ENCODE measurements around the gene ACOX2. TPM values are rescaled to one million over a fixed set of nuclear protein-coding genes. Genes with fewer than 3 reads are reported as not detected.

ACOX2 gene
- total and polyA plus RNA-seq, 2 of the 13 experiments (the other 11 are each of a cell fraction or from before 2014, with no cell fraction given), result 42.6 to 98.5 TPM

DNA sequence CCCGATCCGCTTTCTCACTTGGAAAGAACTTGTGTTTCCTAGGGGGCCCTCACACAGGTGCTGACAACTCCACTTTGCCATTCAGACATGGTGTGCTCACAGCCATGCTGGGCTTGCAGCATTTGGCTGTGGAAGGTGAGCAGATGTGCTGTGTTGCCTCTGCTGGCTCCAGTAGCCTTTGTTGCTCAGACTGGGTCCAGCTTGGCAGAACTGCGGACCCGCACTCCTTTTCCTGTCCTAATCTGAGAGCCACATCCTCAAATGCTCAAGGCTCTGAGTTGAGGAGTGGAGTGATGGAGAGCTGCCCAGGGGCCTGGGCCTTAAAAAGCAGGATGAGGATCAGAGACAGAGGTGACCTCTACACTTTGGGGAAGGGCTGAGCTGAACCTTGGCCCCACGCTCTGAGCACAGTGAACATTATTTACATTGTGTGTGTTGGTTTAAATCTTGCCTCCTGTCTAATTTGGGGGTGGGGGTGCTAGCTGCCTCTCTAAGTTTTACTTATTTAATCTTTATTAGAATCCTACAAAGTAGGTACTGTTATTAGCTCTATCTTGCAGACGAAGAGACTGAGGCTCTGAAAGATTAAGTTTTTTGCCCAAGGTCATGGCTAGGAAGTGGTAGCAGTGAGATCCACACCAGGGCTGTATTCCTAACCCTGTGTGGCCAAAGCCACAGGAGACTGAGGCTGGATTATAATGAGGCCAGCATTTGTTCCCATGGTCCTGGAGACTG is 17.2 kb downstream of the ACOX2 start (continued):
- TF ChIP-seq, protein P1, sequence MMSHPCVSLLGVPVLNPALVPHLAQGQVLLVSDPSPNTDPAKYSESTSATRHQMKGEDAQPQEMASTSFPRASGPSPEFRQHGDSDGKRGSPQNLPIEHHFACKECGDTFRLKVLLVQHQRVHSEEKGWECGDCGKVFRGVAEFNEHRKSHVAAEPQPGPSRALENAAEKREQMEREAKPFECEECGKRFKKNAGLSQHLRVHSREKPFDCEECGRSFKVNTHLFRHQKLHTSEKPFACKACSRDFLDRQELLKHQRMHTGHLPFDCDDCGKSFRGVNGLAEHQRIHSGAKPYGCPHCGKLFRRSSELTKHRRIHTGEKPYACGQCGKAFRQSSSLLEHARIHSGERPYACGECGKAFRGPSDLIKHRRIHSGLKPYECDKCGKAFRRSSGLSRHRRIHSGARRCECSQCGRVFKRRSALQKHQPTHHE (CRISPR knock-in tag; IDR thresholded peaks at IDR 0.05; ENCODE audit: borderline replicate concordance), result no peak
- no peak for TF ChIP-seq ZFYVE20 (CRISPR knock-in tag; IDR thresholded peaks at IDR 0.05; ENCODE audit: borderline replicate concordance, low read depth)
- TF ChIP-seq, protein P2, sequence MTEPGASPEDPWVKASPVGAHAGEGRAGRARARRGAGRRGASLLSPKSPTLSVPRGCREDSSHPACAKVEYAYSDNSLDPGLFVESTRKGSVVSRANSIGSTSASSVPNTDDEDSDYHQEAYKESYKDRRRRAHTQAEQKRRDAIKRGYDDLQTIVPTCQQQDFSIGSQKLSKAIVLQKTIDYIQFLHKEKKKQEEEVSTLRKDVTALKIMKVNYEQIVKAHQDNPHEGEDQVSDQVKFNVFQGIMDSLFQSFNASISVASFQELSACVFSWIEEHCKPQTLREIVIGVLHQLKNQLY (CRISPR knock-in tag; IDR thresholded peaks at IDR 0.05), result no peak
- TF ChIP-seq ZNF337 (CRISPR knock-in tag; IDR thresholded peaks at IDR 0.05; ENCODE audit: borderline replicate concordance, low read depth), result no peak
- TF ChIP-seq KMT2B (CRISPR knock-in tag; IDR thresholded peaks at IDR 0.05), result no peak
- no peak for TF ChIP-seq TOE1 (CRISPR knock-in tag; IDR thresholded peaks at IDR 0.05)
- TF ChIP-seq ZNF296 (CRISPR knock-in tag; conservative IDR thresholded peaks at IDR 0.05), result no peak
- no peak for TF ChIP-seq ZSCAN9 (CRISPR knock-in tag; IDR thresholded peaks at IDR 0.05; ENCODE audit: borderline replicate concordance)
- 0 out of 2 replicates have a peak, but pooled peaks have one; percentile 29 for TF ChIP-seq FOXJ3 (CRISPR knock-in tag; IDR thresholded peaks at IDR 0.05; ENCODE audit: borderline replicate concordance)
- TF ChIP-seq, protein P3, sequence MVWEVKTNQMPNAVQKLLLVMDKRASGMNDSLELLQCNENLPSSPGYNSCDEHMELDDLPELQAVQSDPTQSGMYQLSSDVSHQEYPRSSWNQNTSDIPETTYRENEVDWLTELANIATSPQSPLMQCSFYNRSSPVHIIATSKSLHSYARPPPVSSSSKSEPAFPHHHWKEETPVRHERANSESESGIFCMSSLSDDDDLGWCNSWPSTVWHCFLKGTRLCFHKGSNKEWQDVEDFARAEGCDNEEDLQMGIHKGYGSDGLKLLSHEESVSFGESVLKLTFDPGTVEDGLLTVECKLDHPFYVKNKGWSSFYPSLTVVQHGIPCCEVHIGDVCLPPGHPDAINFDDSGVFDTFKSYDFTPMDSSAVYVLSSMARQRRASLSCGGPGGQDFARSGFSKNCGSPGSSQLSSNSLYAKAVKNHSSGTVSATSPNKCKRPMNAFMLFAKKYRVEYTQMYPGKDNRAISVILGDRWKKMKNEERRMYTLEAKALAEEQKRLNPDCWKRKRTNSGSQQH (CRISPR knock-in tag; IDR thresholded peaks at IDR 0.05; ENCODE audit: low read depth), result no peak
- TF ChIP-seq, protein P4, sequence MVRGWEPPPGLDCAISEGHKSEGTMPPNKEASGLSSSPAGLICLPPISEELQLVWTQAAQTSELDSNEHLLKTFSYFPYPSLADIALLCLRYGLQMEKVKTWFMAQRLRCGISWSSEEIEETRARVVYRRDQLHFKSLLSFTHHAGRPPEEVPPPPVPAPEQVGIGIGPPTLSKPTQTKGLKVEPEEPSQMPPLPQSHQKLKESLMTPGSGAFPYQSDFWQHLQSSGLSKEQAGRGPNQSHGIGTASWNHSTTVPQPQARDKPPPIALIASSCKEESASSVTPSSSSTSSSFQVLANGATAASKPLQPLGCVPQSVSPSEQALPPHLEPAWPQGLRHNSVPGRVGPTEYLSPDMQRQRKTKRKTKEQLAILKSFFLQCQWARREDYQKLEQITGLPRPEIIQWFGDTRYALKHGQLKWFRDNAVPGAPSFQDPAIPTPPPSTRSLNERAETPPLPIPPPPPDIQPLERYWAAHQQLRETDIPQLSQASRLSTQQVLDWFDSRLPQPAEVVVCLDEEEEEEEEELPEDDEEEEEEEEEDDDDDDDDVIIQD (CRISPR knock-in tag; IDR thresholded peaks at IDR 0.05; ENCODE audit: low read depth), result peak; percentile 26; the same call in 1 of the 2 replicates
- TF ChIP-seq ZNF431 (CRISPR knock-in tag; IDR thresholded peaks at IDR 0.05; ENCODE audit: borderline replicate concordance, low read depth), result no peak
- no peak for TF ChIP-seq MATR3 (CRISPR knock-in tag; IDR thresholded peaks at IDR 0.05)
- TF ChIP-seq, protein P5, sequence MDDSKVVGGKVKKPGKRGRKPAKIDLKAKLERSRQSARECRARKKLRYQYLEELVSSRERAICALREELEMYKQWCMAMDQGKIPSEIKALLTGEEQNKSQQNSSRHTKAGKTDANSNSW (CRISPR knock-in tag; IDR thresholded peaks at IDR 0.05; ENCODE audit: borderline replicate concordance), result no peak
- TF ChIP-seq, protein P6, sequence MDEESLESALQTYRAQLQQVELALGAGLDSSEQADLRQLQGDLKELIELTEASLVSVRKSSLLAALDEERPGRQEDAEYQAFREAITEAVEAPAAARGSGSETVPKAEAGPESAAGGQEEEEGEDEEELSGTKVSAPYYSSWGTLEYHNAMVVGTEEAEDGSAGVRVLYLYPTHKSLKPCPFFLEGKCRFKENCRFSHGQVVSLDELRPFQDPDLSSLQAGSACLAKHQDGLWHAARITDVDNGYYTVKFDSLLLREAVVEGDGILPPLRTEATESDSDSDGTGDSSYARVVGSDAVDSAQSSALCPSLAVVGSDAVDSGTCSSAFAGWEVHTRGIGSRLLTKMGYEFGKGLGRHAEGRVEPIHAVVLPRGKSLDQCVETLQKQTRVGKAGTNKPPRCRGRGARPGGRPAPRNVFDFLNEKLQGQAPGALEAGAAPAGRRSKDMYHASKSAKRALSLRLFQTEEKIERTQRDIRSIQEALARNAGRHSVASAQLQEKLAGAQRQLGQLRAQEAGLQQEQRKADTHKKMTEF (CRISPR knock-in tag; IDR thresholded peaks at IDR 0.05), result peak; percentile 42; the same call in 1 of the 2 replicates
- TF ChIP-seq, protein P7, sequence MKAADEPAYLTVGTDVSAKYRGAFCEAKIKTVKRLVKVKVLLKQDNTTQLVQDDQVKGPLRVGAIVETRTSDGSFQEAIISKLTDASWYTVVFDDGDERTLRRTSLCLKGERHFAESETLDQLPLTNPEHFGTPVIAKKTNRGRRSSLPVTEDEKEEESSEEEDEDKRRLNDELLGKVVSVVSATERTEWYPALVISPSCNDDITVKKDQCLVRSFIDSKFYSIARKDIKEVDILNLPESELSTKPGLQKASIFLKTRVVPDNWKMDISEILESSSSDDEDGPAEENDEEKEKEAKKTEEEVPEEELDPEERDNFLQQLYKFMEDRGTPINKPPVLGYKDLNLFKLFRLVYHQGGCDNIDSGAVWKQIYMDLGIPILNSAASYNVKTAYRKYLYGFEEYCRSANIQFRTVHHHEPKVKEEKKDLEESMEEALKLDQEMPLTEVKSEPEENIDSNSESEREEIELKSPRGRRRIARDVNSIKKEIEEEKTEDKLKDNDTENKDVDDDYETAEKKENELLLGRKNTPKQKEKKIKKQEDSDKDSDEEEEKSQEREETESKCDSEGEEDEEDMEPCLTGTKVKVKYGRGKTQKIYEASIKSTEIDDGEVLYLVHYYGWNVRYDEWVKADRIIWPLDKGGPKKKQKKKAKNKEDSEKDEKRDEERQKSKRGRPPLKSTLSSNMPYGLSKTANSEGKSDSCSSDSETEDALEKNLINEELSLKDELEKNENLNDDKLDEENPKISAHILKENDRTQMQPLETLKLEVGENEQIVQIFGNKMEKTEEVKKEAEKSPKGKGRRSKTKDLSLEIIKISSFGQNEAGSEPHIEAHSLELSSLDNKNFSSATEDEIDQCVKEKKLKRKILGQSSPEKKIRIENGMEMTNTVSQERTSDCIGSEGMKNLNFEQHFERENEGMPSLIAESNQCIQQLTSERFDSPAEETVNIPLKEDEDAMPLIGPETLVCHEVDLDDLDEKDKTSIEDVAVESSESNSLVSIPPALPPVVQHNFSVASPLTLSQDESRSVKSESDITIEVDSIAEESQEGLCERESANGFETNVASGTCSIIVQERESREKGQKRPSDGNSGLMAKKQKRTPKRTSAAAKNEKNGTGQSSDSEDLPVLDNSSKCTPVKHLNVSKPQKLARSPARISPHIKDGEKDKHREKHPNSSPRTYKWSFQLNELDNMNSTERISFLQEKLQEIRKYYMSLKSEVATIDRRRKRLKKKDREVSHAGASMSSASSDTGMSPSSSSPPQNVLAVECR (CRISPR knock-in tag; IDR thresholded peaks at IDR 0.05; ENCODE audit: borderline replicate concordance), result peak; percentile 37; the same call in 1 of the 2 replicates
